ENCODE measurements around the gene DOK7. TPM values are rescaled to one million over a fixed set of nuclear protein-coding genes. Genes with fewer than 3 reads are reported as not detected.

DOK7 gene
- total RNA-seq, 1 donor = not detected

DNA sequence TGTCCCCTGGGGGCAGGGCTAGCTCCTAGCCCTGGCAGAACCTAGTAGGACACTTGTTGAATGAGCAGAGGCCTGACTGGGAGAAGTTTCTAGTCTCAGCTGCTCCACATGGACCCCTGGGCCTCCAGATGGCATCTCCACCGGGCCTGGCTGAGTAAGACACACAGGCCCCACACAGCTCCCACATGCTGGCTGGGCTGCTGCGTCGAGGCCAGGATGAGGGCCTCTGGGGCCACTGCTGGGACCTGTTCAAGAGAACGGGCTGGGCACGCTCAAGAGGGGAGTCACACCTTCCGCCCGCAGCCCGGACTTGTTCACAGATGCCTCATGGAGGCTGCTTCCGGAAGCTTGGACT is 25.5 kb upstream of the DOK7 start:
- TF ChIP-seq CTCF (IDR thresholded peaks at IDR 0.05; ENCODE audit: insufficient read depth, low read length) = no peak
- H3K4me3 ChIP-seq (ENCODE audit: low read depth, low read length) = no peak overlapping the region
- no peak for DNase-seq (ENCODE audit: low read depth)

DNA sequence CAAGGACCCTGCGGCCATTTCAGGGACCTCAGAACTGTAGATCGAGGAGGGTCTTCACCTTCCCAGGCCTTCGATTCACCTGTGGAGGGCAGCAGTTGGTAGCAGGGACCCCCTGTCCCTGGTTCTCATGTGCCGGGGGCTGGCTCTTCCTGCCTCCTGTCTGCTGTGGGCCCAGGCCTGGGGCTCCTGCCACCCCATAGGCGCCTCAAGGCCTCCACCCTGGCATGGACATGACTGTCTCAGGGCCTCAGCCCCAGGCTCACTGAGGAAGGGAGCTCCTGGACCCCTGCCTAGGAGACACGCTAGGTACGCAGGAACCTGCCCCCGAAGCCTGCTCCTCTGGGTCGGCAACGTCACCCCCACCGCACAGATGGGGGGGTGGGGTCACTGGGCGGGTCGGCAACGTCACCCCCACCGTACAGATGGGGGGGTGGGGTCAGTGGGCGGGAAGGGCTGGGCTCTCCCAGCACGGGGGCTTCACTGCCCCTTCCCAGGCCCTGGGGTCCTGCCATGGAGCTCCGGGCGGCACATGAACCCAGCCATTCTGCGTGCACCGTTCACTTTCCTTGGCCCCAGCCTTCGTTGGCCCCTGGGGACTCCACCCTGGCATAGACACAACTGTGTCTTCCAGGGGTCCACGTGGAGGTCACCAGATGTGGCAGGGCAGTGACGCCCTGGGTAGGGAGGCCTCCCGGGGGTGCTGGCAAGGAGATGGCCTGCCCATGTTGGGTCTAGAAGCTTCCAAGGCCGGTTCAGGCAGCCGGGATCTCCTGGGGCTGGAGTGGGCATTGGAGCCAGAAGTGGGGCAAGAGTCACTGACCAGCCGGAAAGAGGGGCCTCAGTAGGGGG is 24.9 kb upstream of the DOK7 start:
- no peak for DNase-seq (ENCODE audit: low read depth)
- TF ChIP-seq CTCF (IDR thresholded peaks at IDR 0.05; ENCODE audit: insufficient read depth, low read length) = no peak
- H3K4me3 ChIP-seq (ENCODE audit: low read depth, low read length) = no peak overlapping the region

DNA sequence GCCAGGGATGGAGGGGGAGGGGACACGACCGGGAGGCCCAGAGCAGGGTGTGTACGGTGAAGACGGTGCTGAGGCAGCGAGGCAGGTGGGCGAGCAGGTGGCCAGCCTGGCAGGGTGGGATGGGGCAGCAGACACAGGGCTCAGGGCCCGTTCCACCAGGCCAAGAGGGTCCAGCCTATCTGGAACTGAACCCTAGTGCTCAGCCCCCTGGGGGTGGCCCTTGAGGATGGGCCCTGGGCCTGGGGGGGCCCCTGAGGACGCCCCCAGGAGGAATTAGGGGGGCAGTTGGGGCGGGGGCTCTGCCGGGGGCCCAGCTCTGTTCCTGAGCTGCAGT is 24.3 kb upstream of the DOK7 start:
- no peak for TF ChIP-seq CTCF (IDR thresholded peaks at IDR 0.05; ENCODE audit: insufficient read depth, low read length)
- DNase-seq (ENCODE audit: low read depth) = no peak
- H3K4me3 ChIP-seq (ENCODE audit: low read depth, low read length) = no peak overlapping the region

- no peak overlapping the region for H3K4me3 ChIP-seq (ENCODE audit: low read depth, low read length)
- TF ChIP-seq CTCF (IDR thresholded peaks at IDR 0.05; ENCODE audit: insufficient read depth, low read length) = no peak
Measured at GRCh38 chr4:3439391-3439790, 23.7 kb upstream of the DOK7 start.

GRCh38 chr4:3440011-3440410 is 23.1 kb upstream of the DOK7 start:
- no peak overlapping the region for H3K4me3 ChIP-seq (ENCODE audit: low read depth, low read length)
- DNase-seq (ENCODE audit: low read depth) = peak; percentile 17
- no peak for TF ChIP-seq CTCF (IDR thresholded peaks at IDR 0.05; ENCODE audit: insufficient read depth, low read length)

More at GRCh38 chr4:3439391-3439790, 23.7 kb upstream of the DOK7 start:
- DNase-seq (ENCODE audit: low read depth) = no peak

DNA sequence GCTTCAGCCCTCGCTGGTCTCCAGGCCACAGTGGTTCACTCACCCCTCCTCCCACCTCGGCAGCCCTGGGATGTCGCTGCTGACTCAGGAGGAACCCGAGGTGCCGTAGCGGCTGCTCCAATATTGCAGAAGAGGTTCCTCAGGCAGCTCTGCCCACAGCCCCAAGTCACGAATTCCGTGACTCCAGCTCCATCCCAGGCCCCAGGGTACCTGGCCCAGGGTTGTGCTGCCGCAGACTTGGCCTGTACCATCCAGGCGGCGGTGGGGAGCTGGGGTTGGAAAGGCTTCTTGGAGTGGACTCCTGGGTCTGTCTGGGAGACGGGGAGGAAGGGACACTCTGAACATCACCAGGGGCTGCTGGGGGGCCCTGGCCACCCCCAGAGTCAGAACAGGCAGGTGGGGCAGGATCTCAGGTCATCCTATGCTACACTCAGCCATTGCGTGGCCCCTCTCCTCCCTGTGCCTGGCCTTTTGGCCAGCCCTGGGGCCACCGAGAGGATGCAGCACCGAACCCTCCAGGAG is 22.1 kb upstream of the DOK7 start:
- no peak overlapping the region for H3K4me3 ChIP-seq (ENCODE audit: low read depth, low read length)
- peak; percentile 4 for DNase-seq (ENCODE audit: low read depth)
- TF ChIP-seq CTCF (IDR thresholded peaks at IDR 0.05; ENCODE audit: insufficient read depth, low read length) = no peak

Measured in fibroblast of the aortic adventitia (primary cell).